Hepatocyte (in vitro differentiated cells): ENCODE results near the gene CLEC11A. TPM values are rescaled to one million over a fixed set of nuclear protein-coding genes. Genes with fewer than 3 reads are reported as not detected.
A peak's percentile ranks its signal among the peaks of the same experiment; 100 is the strongest.

Experiments used
- DNase-seq: peaks from one replicate; pipeline ENCODE4 v3.0.0-alpha.2; 2016; ENCODE audit warnings: low spot score
- H2AFZ ChIP-seq: fragments of 200-600 bp; sonication (generic); 2 replicates; pipeline ENCODE4 v1.6.0; 2016; ENCODE audit warnings: antibody characterized with exemption, mild to moderate bottlenecking
- H3K27ac ChIP-seq: fragments of 200-600 bp; sonication (generic); 2 replicates; pipeline ENCODE4 v1.5.1; 2016; ENCODE audit warnings: mild to moderate bottlenecking
- H3K27me3 ChIP-seq: fragments of 200-600 bp; sonication (generic); 2 replicates; pipeline ENCODE4 v1.6.1; 2016
- H3K36me3 ChIP-seq: fragments of 200-600 bp; sonication (generic); replicated peaks from 2 replicates; pipeline ENCODE4 v1.5.1; 2016; ENCODE audit warnings: low read depth; ENCODE audit not compliant: insufficient read depth
- H3K4me1 ChIP-seq: fragments of 200-600 bp; sonication (generic); 2 replicates; pipeline ENCODE4 v1.5.1; 2016; ENCODE audit warnings: mild to moderate bottlenecking, moderate library complexity; ENCODE audit not compliant: insufficient read depth
- H3K4me2 ChIP-seq: fragments of 200-600 bp; sonication (generic); 2 replicates; pipeline ENCODE4 v1.6.0; 2016
- H3K4me3 ChIP-seq: fragments of 200-600 bp; sonication (generic); 2 replicates; pipeline ENCODE4 v1.5.1; 2016; ENCODE audit warnings: mild to moderate bottlenecking
- H3K79me2 ChIP-seq: fragments of 200-600 bp; sonication (generic); 2 replicates; pipeline ENCODE4 v1.6.0; 2017; ENCODE audit warnings: mild to moderate bottlenecking
- H3K9me2 ChIP-seq: fragments of 200-600 bp; sonication (generic); replicated peaks from 2 replicates; pipeline ENCODE4 v1.6.0; 2017; ENCODE audit warnings: mild to moderate bottlenecking; ENCODE audit not compliant: insufficient read depth
- H3K9me3 ChIP-seq: fragments of 200-600 bp; sonication (generic); 2 replicates; pipeline ENCODE4 v1.5.1; 2016; ENCODE audit warnings: low read depth, mild to moderate bottlenecking
- H4K20me1 ChIP-seq: fragments of 200-600 bp; sonication (generic); 2 replicates; pipeline ENCODE4 v1.6.0; 2016; ENCODE audit warnings: mild to moderate bottlenecking; ENCODE audit not compliant: insufficient read depth, poor library complexity, severe bottlenecking
- CTCF ChIP-seq: fragments of 200-600 bp; sonication (generic); IDR thresholded peaks from 2 replicates; pipeline ENCODE4 v1.5.1; 2016; ENCODE audit warnings: antibody characterized with exemption, mild to moderate bottlenecking; ENCODE audit not compliant: poor library complexity
- EZH2 ChIP-seq: fragments of 200-600 bp; sonication (generic); IDR thresholded peaks from 2 replicates; pipeline ENCODE4 v1.6.1; 2016; ENCODE audit warnings: antibody characterized with exemption, mild to moderate bottlenecking, borderline replicate concordance
- EZH2phosphoT487 ChIP-seq: fragments of 200-600 bp; sonication (generic); IDR thresholded peaks from one replicate; pipeline ENCODE4 v1.6.1; 2018; ENCODE audit warnings: antibody characterized with exemption, mild to moderate bottlenecking, low read depth, moderate library complexity; ENCODE audit not compliant: unreplicated experiment, severe bottlenecking
- WGBS: methylation state at CpG from one replicate; pipeline ENCODE4 v1.1.6; 2016; ENCODE audit warnings: low lambda C conversion rate; ENCODE audit errors: missing lambda C conversion rate; 5-methylcytosine and 5-hydroxymethylcytosine counted together
- polyA plus RNA-seq: library from polyadenylated mRNA; unstranded; fragments of >200 nt; fragmentation: Nextera tagmentation; extraction: Ambion mirVana; gene quantifications from 2 replicates; pipeline ENCODE4 v1.2.1, GENCODE V29; 2016
- total RNA-seq: library from RNA; depleted of rRNA; stranded (reverse); fragments of >200 nt; gene quantifications from 2 replicates; pipeline ENCODE4 v1.2.3, GENCODE V29; 2014

CLEC11A gene
- total and polyA plus RNA-seq, 2 experiments from 2014 or later = 27.6 to 72.4 TPM

DNA sequence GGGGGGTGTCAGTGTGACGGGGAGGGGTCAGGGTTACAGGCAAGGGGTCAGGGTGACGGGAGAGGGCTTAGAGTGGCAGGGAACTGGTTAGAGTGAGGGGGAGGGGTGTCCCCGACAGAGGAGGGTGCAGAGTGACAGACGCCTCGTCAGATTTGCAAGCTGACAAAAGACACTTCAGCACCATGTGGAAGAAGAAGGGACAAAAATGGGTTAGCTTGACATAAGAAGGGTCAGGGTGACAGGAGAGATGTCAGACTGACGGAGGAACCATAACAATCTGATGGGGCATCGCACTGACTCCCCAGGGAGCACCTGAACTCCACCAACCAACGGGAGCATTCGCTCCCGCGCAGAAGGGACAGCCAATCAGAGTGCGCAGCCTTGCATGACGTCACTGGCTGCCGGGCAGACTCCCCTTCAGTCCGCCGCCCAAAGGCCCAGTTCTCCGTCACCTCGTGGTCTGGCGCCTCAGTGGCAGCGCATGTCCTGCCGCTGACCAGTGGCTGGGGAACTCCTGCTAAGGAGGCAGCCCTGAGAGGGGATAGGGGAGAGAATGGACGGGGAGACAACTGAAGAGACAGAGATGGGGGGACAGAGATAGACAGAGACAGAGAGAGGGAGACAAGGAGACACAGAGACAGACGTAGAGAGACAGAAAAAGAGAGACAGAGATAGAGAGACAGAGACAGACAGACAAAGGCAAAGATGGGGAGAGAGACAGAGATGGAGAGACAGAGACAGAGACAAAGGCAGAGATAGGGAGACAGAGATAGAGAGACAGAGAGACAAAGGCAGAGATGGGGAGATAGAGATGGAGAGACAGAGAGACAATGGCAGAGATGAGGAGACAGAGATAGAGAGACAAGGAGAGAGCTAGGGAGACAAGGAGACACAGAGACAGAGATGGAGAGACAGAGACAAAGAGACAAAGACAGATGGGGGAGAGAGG lies 43.7 kb upstream of the CLEC11A start:
- whole genome bisulfite sequencing = 26% methylated on average over 23 of the region's 23 CpGs
- TF ChIP-seq EZH2phosphoT487 = no peak
- no peak for TF ChIP-seq EZH2
- no peak for TF ChIP-seq CTCF
- H3K27me3 ChIP-seq = peaks cover 26% of the 10 kb centered on the region
- no peaks in the 10 kb centered on the region for H3K79me2 ChIP-seq
- no peaks in the 10 kb centered on the region for H3K9me2 ChIP-seq
- H2AFZ ChIP-seq = no peak overlapping the region
- H3K4me1 ChIP-seq = no peaks in the 10 kb centered on the region
- DNase-seq = peak; percentile 86
- no peak overlapping the region for H3K4me2 ChIP-seq
- H3K27ac ChIP-seq = no peak overlapping the region
- no peaks in the 10 kb centered on the region for H4K20me1 ChIP-seq
- H3K4me3 ChIP-seq = no peak overlapping the region
- no peaks in the 10 kb centered on the region for H3K36me3 ChIP-seq
- no peaks in the 10 kb centered on the region for H3K9me3 ChIP-seq

DNA sequence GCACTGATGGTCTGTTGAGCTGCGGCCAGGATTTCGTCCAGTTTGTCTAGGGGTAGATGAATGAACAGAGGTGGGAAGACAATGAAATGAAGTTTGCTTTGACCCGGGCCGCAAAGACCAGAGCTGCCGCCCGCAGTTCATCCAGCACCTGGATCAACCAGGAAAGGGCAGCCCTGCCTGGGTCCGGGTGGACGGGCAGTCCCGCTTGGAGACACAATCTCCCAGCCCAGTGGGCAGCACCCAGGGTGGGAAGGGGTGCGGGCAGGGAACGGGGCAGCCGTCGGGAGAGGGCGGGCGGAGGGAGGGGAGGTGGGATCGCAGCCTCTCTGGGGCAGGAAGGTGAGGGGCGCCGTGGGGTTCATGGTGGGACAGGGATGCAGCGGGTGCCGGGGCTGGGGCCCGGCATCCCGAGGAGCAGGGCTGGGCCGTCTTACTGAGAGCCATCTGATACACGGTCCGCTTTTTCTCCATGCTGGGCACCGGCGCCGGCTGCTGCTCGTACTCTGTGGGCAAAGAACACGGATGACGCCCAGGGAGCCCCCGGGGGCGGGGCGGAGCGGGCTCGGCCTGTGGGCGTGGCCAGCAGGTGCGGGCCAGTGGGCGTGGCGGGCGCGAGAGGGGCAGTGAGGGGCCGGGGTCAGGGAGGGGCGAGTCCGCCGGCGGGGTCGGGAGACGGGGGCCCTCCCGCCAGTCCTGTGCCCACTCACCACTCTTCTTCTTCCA lies 36.7 kb upstream of the CLEC11A start:
- H3K27ac ChIP-seq = no peak overlapping the region
- H3K4me2 ChIP-seq = no peak overlapping the region

GRCh38 chr19:50688766-50689165 lies 34.4 kb upstream of the CLEC11A start:
- no peak overlapping the region for H3K4me3 ChIP-seq
- no peaks in the 10 kb centered on the region for H3K36me3 ChIP-seq
- peaks cover 84% of the 10 kb centered on the region for H3K27me3 ChIP-seq
- H3K4me1 ChIP-seq = no peaks in the 10 kb centered on the region
- H3K9me2 ChIP-seq = no peaks in the 10 kb centered on the region
- H3K4me2 ChIP-seq = no peak overlapping the region
- no peaks in the 10 kb centered on the region for H3K9me3 ChIP-seq
- 80% methylated on average over 8 of the region's 19 CpGs for WGBS
- H3K79me2 ChIP-seq = no peaks in the 10 kb centered on the region
- TF ChIP-seq EZH2phosphoT487 = no peak
- no peaks in the 10 kb centered on the region for H4K20me1 ChIP-seq
- H3K27ac ChIP-seq = no peak overlapping the region
- no peak overlapping the region for H2AFZ ChIP-seq
- DNase-seq = no peak

More for the DNA sequence above, 36.7 kb upstream of the CLEC11A start:
- no peaks in the 10 kb centered on the region for H3K4me1 ChIP-seq
- H3K9me2 ChIP-seq = no peaks in the 10 kb centered on the region
- no peaks in the 10 kb centered on the region for H3K9me3 ChIP-seq
- TF ChIP-seq CTCF (no peak), EZH2 (peak; percentile 43)
- H3K36me3 ChIP-seq = no peaks in the 10 kb centered on the region
- no peak for DNase-seq
- H3K27me3 ChIP-seq = peaks cover 70% of the 10 kb centered on the region
- H3K4me3 ChIP-seq = no peak overlapping the region
- no peaks in the 10 kb centered on the region for H4K20me1 ChIP-seq
- H2AFZ ChIP-seq = no peak overlapping the region
- WGBS = 28% methylated on average over 28 of the region's 50 CpGs
- no peaks in the 10 kb centered on the region for H3K79me2 ChIP-seq

- Histone ChIP-seq H3K79me2 (no peaks in the 10 kb centered on the region), H3K4me1 (no peaks in the 10 kb centered on the region), H3K9me3 (no peaks in the 10 kb centered on the region), H3K9me2 (no peaks in the 10 kb centered on the region), H4K20me1 (no peaks in the 10 kb centered on the region), H2AFZ (no peak overlapping the region), H3K4me3 (no peak overlapping the region), H3K27ac (no peak overlapping the region), H3K4me2 (no peak overlapping the region), H3K36me3 (no peaks in the 10 kb centered on the region), H3K27me3 (peaks cover 80% of the 10 kb centered on the region)
- TF ChIP-seq CTCF (no peak), EZH2 (no peak), EZH2phosphoT487 (no peak)
- 74% methylated on average over 7 of the region's 7 CpGs for WGBS
- DNase-seq = no peak
Observed at GRCh38 chr19:50690439-50690838, 32.7 kb upstream of the CLEC11A start.
